GM18867 (cell line): ENCODE measurements around the gene SECISBP2.
"Not testable (repeated sequence)": the region's sequence is repeated elsewhere in the genome, so short reads cannot be mapped to it uniquely, and the experiment has no call there.

Source experiments
- ATAC-seq: cut with Tn5 transposase; IDR thresholded peaks from one replicate; pipeline ENCODE4 v1.9.1; 2021; ENCODE audit warnings: mild to moderate bottlenecking, moderate library complexity; ENCODE audit not compliant: unreplicated experiment

SECISBP2 gene

GRCh38 chr9:89318123-89319014 lies at the start of gene SECISBP2:
Gene SECISBP2, plus strand, starts transcription at chr9:89318500. Its CDS starts 77 bp downstream, at chr9:89318577.
- peak; percentile 91 for ATAC-seq

GRCh38 chr9:89273528-89274279 lies 44.6 kb upstream of the SECISBP2 start:
- no peak for ATAC-seq

DNA sequence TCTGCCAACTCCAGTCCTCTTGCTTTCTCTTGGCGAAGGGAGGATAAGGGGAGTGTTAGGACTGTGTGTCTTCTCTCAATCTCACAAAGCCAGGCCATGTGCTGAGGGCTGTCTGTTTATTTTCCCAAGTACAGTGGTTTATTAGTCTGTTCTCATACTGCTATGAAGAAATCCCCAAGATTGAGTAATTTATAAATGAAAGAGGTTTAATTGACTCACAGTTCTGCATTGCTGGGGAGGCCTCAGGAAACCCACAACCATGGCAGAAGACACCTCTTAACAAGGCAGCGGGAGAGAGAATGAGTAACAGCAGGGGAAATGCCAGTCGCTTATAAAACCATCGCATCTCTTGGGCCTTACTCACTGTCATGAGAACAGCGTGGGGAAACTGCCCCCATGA lies 43.5 kb upstream of the SECISBP2 start:
- no peak for ATAC-seq

DNA sequence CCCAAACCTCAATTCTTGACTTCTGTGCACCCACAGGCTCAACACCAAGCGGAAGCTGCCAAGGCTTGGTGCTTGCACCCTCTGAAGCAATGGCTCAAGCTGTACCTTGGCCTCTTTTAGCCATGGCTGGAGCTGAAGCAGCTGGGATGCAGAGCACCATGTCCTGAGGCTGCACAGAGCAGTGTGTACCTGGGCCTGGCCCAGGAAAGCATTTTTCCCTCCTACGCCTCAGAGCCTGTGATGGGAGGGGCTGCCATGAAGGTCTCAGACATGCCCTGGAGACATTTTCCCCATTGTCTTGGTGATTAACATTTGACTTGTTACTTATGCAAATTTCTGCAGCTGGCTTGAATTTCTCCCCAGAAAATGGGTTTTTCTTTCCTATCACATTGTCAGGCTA lies 42.3 kb upstream of the SECISBP2 start:
- ATAC-seq = not testable (repeated sequence)

- no peak for ATAC-seq
Observed at GRCh38 chr9:89277043-89277442, 41.3 kb upstream of the SECISBP2 start.

DNA sequence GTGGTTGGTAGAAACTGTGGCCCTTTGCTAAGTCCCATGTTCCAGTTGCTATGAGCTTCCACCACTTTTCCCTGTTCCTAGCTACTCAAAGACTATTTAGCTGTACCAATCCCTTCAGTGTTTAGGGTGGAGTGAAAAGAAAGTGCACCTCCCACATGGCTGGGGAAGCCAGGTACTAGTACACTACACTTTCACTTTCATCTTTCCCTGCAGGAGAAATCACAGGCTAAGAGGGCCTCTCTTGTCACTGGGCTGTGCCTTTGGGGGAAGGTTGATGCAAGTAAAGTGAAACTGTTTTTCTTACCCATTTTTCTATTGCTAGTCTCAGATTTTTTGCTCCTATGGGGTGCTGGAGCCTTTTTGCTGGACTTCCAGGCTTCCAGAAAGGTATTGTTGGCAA lies 40.8 kb upstream of the SECISBP2 start:
- no peak for ATAC-seq

GRCh38 chr9:89278551-89278950 lies 39.7 kb upstream of the SECISBP2 start:
- no peak for ATAC-seq

DNA sequence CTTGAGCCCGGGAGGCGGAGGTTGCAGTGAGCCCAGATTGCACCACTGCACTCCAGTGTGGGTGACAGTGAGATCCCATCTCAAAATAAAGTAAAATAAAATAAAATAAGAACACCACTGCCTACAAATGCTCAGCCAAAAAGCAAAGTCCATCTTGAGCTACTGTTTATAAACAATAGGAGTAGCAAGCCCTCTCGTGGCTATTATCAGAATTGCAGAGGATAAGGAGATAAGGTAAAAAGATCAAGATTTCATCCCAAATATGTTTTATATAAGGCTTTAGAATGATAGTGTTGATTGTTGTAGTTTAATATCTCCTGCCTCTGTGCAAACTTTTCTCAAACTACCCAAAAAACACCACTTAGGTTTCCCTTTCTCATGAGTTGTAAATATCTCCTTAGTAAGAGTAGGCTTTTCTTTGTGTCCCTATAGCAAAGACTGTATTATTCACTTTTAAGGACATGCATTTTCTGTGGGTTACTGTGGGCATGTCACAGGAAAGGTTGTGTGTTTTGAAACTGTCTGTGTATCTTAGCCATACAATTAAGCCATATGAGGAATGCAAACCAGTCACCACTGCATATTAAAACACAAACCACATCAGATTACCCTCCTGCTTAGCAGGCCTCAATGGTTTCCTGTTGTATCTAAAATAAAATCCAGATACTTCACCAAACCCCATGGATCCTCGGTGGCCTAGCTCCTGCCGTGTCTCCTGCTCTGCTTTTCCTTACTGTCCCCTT lies 39.1 kb upstream of the SECISBP2 start:
- ATAC-seq = no peak

DNA sequence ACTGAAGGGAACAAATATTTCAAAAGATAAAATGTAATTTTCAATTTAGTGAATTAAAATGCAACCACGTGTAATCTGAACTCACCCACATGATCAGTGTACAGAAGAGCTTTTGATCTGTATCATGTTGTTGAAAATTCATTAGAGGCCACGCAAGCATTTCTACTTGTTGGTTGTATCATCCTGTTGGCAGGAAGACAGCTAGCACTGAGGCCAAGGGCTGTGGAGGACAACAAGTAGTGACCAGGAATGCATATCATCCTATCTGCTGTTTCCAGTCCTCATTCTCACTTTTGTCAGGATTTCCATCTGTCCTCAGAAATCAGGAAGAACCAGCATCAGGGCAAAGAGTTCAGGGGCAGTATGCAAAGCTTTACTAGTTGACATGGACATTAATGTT lies 37.2 kb upstream of the SECISBP2 start:
- ATAC-seq = no peak

DNA sequence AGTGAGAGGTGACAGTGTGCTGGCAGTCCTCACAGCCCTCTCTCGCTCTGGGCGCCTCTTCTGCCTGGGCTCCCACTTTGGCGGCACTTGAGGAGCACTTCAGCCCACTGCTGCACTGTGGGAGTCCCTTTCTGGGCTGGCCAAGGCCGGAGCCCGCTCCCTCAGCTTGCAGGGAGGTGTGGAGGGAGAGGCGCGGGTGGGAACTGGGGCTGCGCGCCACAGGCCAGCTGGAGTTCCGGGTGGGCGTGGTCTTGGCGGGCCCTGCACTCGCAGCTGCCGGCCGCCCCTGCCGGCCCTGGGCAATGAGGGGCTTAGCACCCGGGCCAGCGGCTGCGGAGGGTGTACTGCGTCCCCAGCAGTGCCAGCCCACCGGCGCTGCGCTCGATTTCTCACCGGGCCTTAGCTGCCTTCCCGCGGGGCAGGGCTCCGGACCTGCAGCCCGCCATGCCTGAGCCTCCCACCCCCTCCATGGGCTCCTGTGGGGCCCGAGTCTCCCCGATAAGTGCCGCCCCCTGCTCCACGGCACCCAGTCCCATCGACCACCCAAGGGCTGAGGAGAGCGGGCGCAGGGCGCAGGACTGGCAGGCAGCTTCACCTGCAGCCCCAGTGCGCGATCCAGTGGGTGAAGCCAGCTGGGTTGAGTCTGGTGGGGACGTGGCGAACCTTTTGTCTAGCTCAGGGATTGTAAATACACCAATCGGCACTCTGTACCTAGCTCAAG lies 35.9 kb upstream of the SECISBP2 start:
- ATAC-seq = not testable (repeated sequence)

- no peak for ATAC-seq
Observed at GRCh38 chr9:89284076-89284475, 34.2 kb upstream of the SECISBP2 start.

DNA sequence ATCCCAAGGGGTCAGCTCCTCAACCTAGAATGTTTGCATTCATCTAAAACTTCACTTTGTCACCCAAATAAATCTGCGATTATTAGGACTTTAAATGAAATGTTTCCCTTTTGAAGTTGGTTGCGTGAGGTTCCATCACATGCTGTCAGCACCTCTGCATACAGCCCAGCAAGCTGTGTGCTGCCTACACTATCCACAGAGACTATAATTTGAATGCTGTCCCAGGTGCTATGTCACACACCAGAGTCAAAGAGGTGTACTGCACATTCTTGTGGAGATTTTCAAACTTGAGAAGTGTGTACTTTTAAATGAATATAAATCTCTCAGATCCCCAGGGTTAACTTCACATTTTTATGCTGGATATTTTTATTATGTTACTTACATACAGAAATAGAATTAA lies 26.6 kb upstream of the SECISBP2 start:
- no peak for ATAC-seq

DNA sequence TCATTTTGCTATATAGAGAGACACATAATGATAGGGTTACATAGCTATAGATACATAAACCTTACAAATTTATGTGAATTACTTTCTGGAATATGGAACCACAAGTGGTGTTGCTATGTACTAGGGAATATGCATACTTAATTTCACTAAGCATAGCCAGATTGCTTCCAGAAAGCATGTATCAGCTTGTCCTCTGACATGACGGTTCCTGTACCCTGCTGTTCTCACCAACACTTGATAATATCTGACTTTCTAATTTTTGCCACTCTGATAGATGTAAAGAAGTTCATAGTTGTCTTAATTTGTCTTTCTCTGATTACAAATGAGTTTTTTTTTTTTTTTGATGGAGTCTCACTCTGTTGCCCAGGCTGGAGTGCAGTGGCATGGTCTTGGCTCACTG lies 25.3 kb upstream of the SECISBP2 start:
- no peak for ATAC-seq

DNA sequence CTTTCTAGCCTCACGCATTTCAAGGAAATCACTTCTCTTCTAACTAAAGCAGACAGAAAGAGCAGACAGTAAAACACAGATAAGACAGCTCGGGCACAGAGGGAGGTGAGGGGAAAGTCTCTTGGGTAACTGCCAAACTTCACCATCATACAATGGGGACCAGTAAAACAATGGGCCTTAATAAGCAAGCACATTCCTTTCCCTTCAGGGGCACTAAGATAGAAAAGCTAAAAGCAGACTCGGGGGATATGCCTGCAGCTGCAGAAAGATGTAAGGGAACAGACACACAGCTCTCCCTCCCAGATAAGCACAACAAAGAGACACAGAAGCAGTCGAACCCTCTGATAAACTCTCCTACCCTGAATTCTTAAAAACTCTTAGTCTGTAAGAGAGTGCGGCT lies 22.9 kb upstream of the SECISBP2 start:
- ATAC-seq = no peak

GRCh38 chr9:89301996-89302395 lies 16.3 kb upstream of the SECISBP2 start:
- ATAC-seq = not testable (repeated sequence)

DNA sequence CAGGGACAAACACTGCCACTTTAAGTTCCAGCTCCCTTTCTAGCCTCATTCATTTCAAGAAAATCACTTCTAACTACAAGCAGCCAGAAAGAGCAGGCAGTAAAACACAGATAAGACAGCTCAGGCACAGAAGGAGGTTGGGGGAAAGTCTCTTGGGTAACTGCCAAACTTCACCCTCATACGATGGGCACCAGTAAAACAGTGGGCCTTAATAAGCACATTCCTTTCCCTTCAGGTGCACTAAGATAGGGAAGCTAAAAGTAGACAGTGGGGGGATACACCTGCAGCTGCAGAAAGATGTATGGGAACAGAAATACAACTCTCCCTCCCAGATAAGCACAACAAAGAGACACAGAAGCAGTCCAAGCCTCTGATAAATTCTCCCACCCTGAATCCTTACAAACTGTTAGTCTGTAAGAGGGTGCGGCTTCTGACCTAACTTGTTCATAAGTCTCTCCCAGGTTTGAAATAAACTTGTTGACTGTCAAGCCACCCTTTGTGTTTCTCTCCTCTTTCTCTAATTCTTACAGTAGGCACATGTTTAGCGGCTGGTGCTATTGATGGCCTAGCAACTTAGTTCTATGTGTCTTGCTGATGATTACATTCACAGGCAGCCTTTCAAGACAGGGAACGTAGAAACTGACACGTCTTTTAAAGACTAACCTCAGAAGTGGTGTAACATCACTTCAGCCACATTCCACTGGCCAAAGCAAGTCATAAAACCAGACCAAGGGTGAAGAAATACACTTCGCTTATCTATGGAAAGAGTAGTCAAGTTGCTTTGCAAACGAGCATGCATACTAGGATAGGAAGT lies 14.1 kb upstream of the SECISBP2 start:
- peak; percentile 36 for ATAC-seq

DNA sequence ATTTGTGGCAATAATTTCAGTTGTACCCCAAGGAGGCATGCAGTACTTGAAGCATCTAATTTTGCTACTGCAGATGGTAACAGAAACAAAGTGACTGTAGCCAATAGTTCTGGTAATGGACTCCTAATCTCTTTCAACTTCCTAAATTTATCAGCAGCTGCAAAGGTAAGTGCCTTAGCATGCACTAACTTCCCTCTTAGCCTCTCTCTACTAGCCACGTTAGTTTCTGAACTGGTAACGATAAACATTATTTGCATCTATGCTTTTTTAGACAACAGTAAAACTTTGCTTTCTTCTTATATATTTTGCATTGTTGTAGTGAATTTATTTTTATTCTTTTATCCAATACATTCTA lies 13.5 kb upstream of the SECISBP2 start:
- ATAC-seq = peak; percentile 50

- ATAC-seq = no peak
Observed at GRCh38 chr9:89305868-89306267, 12.4 kb upstream of the SECISBP2 start.

DNA sequence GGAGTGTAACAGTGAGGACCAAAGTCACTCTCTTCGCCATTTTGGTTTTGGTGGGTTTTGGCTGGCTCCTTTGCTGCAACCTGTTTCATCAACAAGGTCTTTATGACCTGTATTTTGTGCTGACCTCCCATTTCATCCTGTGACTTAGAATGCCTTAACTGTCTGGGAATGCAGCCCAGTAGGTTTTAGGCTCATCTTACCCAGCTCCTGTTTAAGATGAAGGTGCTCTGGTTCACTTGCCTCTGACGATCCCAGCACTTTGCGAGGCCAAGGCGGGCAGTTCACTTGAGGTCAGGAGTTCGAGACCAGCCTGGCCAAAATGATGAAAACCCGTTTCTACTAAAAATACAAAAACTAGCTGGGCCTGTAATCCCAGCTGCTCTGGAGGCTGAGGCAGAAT lies 9.1 kb upstream of the SECISBP2 start:
- no peak for ATAC-seq
